Tibial nerve (tissue), 4 donors: ENCODE data around the gene PTTG1. TPM values are rescaled to one million over a fixed set of nuclear protein-coding genes. Genes with fewer than 3 reads are reported as not detected.

Experiments used
- DNase-seq, 2 donors: peaks; one replicate each; pipeline ENCODE4 v3.0.0-alpha.2; 2019; ENCODE audit warnings: low spot score in 2 of 2
- H3K27ac ChIP-seq, 4 donors: fragments of 200-600 bp; sonication (generic) in 3 of 4; one replicate each; pipeline ENCODE4 v1.5.1; 2017 to 2019; ENCODE audit warnings: mild to moderate bottlenecking in 1 of 4
- H3K27me3 ChIP-seq, 2 donors: fragments of 200-600 bp; sonication (generic) in 1 of 2; one replicate each; pipeline versions ENCODE4 v1.5.1 to v1.6.0; 2017 to 2019
- H3K36me3 ChIP-seq, 3 donors: fragments of 200-600 bp; sonication (generic); one replicate each; pipeline ENCODE4 v1.5.1; 2018 to 2019
- H3K4me1 ChIP-seq, 4 donors: fragments of 200-600 bp; sonication (generic) in 3 of 4; one replicate each; pipeline ENCODE4 v1.5.1; 2017 to 2019
- H3K4me3 ChIP-seq, 4 donors: fragments of 200-600 bp; sonication (generic) in 3 of 4; one replicate each; pipeline ENCODE4 v1.5.1; 2017 to 2019; ENCODE audit warnings: mild to moderate bottlenecking in 1 of 4, moderate library complexity in 1 of 4
- H3K9me3 ChIP-seq, 4 donors: fragments of 200-600 bp; sonication (generic) in 3 of 4; one replicate each; pipeline ENCODE4 v1.5.1; 2017 to 2019
- CTCF ChIP-seq, 5 experiments: fragments of 200-600 bp in 3 of 5; fragments of 450-650 bp in 2 of 5; sonication (generic) in 3 of 5; IDR thresholded peaks; one replicate each; pipeline ENCODE4 v1.5.1; 2016 to 2019; ENCODE audit warnings: antibody characterized with exemption in 5 of 5, mild to moderate bottlenecking in 3 of 5, moderate library complexity in 2 of 5
- EP300 ChIP-seq, 2 donors: sonication (generic); formaldehyde crosslinking; IDR thresholded peaks; one replicate each; pipeline ENCODE4 v1.6.1; 2017; ENCODE audit warnings: antibody characterized with exemption in 2 of 2, mild to moderate bottlenecking in 1 of 2
- POLR2A ChIP-seq, 2 donors: fragments of 450-650 bp; IDR thresholded peaks; one replicate each; pipeline ENCODE4 v1.6.1; 2017; ENCODE audit warnings: antibody characterized with exemption in 2 of 2, mild to moderate bottlenecking in 2 of 2, moderate library complexity in 2 of 2
- WGBS, 2 donors: methylation state at CpG; one replicate each; pipeline ENCODE4 v1.1.5; 2018; 5-methylcytosine and 5-hydroxymethylcytosine counted together
- total RNA-seq, 4 donors: library from RNA; depleted of rRNA; stranded (reverse); fragments of >200 nt; gene quantifications; one replicate each; pipeline ENCODE4 v1.1.0, GENCODE V29; 2016

PTTG1 gene
- total RNA-seq, 4 donors from 2014 or later = 3.7 to 11.1 (median 6.8) TPM

GRCh38 chr5:160378330-160378729 is 43.3 kb upstream of the PTTG1 start:
- TF ChIP-seq CTCF (IDR thresholded peaks at IDR 0.05) (no peak), EP300 (IDR thresholded peaks at IDR 0.05) (no peak), POLR2A (IDR thresholded peaks at IDR 0.05) (no peak)
- 60 to 74% methylated on average over 2 of the region's 2 CpGs for WGBS, 2 donors

GRCh38 chr5:160379511-160379910 is 42.1 kb upstream of the PTTG1 start:
- 48 to 55% methylated on average over 4 of the region's 4 CpGs for WGBS, 2 donors
- no peaks in the 10 kb centered on the region for H3K9me3 ChIP-seq

More at GRCh38 chr5:160378330-160378729, 43.3 kb upstream of the PTTG1 start:
- H3K27me3 ChIP-seq = no peaks in the 10 kb centered on the region
- no peak for DNase-seq
- no peak overlapping the region for H3K27ac ChIP-seq
- no peaks in the 10 kb centered on the region for H3K36me3 ChIP-seq
- H3K4me3 ChIP-seq = no peak overlapping the region
- no peaks in the 10 kb centered on the region for H3K4me1 ChIP-seq
- H3K9me3 ChIP-seq = no peaks in the 10 kb centered on the region

GRCh38 chr5:160380041-160380440 is 41.6 kb upstream of the PTTG1 start:
- WGBS, 2 donors = 68 to 69% methylated on average over 2 of the region's 2 CpGs
- no peak overlapping the region for H3K4me3 ChIP-seq
- peaks cover 0 to 3% (median 0%) of the 10 kb centered on the region in 4 donors for H3K9me3 ChIP-seq
- no peaks in the 10 kb centered on the region for H3K27me3 ChIP-seq
- TF ChIP-seq POLR2A (IDR thresholded peaks at IDR 0.05) (no peak), CTCF (IDR thresholded peaks at IDR 0.05) (no peak), EP300 (IDR thresholded peaks at IDR 0.05) (no peak)
- no peaks in the 10 kb centered on the region for H3K36me3 ChIP-seq
- no peak overlapping the region for H3K27ac ChIP-seq
- no peaks in the 10 kb centered on the region for H3K4me1 ChIP-seq
- no peak for DNase-seq

More at GRCh38 chr5:160379511-160379910, 42.1 kb upstream of the PTTG1 start:
- TF ChIP-seq EP300 (IDR thresholded peaks at IDR 0.05) = no peak
- TF ChIP-seq POLR2A (IDR thresholded peaks at IDR 0.05) = no peak
- no peak for TF ChIP-seq CTCF (IDR thresholded peaks at IDR 0.05)
- H3K36me3 ChIP-seq = no peaks in the 10 kb centered on the region
- no peak overlapping the region for H3K27ac ChIP-seq
- H3K4me1 ChIP-seq = no peaks in the 10 kb centered on the region
- no peak overlapping the region for H3K4me3 ChIP-seq
- no peak for DNase-seq
- no peaks in the 10 kb centered on the region for H3K27me3 ChIP-seq

- TF ChIP-seq POLR2A (IDR thresholded peaks at IDR 0.05) (no peak), EP300 (IDR thresholded peaks at IDR 0.05) (no peak), CTCF (IDR thresholded peaks at IDR 0.05) (no peak)
- no peak overlapping the region for H3K27ac ChIP-seq
- no peak overlapping the region for H3K4me3 ChIP-seq
- H3K4me1 ChIP-seq = no peaks in the 10 kb centered on the region
- H3K36me3 ChIP-seq = peaks cover 0 to 5% (median 0%) of the 10 kb centered on the region in 3 donors
- H3K27me3 ChIP-seq = no peaks in the 10 kb centered on the region
- no peak for DNase-seq
- peaks cover 0 to 23% (median 3%) of the 10 kb centered on the region in 4 donors for H3K9me3 ChIP-seq
- 48 to 50% methylated on average over 3 of the region's 3 CpGs for WGBS, 2 donors
Measured at GRCh38 chr5:160382346-160382745, 39.3 kb upstream of the PTTG1 start.

GRCh38 chr5:160384681-160385080 is 37.0 kb upstream of the PTTG1 start:
- no peaks in the 10 kb centered on the region for H3K4me1 ChIP-seq
- peaks cover 0 to 12% (median 0%) of the 10 kb centered on the region in 3 donors for H3K36me3 ChIP-seq
- no peak overlapping the region for H3K4me3 ChIP-seq
- 85 to 100% methylated on average over 1 of the region's 1 CpG for WGBS, 2 donors
- H3K27me3 ChIP-seq = no peaks in the 10 kb centered on the region
- peaks cover 0 to 38% (median 7%) of the 10 kb centered on the region in 4 donors for H3K9me3 ChIP-seq
- no peak for TF ChIP-seq EP300 (IDR thresholded peaks at IDR 0.05)
- no peak for TF ChIP-seq POLR2A (IDR thresholded peaks at IDR 0.05)
- no peak for TF ChIP-seq CTCF (IDR thresholded peaks at IDR 0.05)
- H3K27ac ChIP-seq = no peak overlapping the region
- no peak for DNase-seq
